Mesenchymal stem cell (in vitro differentiated cells and primary cell): ENCODE measurements around the gene GRIK2.

Source experiments
- DNase-seq: peaks from one replicate; pipeline ENCODE4 v3.0.0-alpha.2; 2013
- H2AFZ ChIP-seq: one replicate; pipeline ENCODE4 v1.6.1; 2013; ENCODE audit warnings: low read depth, mild to moderate bottlenecking, control low read depth, inconsistent platforms, low read length, moderate library complexity
- H2AK5ac ChIP-seq: 2 replicates; pipeline ENCODE4 v1.6.1; 2013; ENCODE audit warnings: low read length, moderate library complexity, mild to moderate bottlenecking, inconsistent platforms; ENCODE audit not compliant: severe bottlenecking
- H2BK120ac ChIP-seq: one replicate; pipeline ENCODE4 v1.6.1; 2013; ENCODE audit warnings: low read depth, mild to moderate bottlenecking, inconsistent platforms, low read length, moderate library complexity
- H2BK12ac ChIP-seq, 2 experiments: one replicate each; pipeline ENCODE4 v1.6.1; 2013; ENCODE audit warnings: inconsistent platforms in 2 of 2, low read length in 2 of 2, mild to moderate bottlenecking in 2 of 2, moderate library complexity in 2 of 2, control low read depth in 1 of 2
- H2BK15ac ChIP-seq: one replicate; pipeline ENCODE4 v1.6.1; 2013; ENCODE audit warnings: mild to moderate bottlenecking, low read depth, inconsistent platforms; ENCODE audit not compliant: poor library complexity, severe bottlenecking
- H2BK5ac ChIP-seq: 2 replicates; pipeline ENCODE4 v1.6.1; 2013; ENCODE audit warnings: low read depth, mild to moderate bottlenecking, low read length, control low read depth, inconsistent platforms; ENCODE audit not compliant: poor library complexity, severe bottlenecking
- H3K14ac ChIP-seq, 2 experiments: one replicate each; pipeline ENCODE4 v1.6.1; 2013; ENCODE audit warnings: inconsistent platforms in 2 of 2, low read length in 2 of 2, control low read depth in 1 of 2, mild to moderate bottlenecking in 1 of 2, moderate library complexity in 1 of 2
- H3K18ac ChIP-seq, 2 experiments: one replicate each; pipeline ENCODE4 v1.6.1; 2013; ENCODE audit warnings: inconsistent platforms in 2 of 2, low read length in 2 of 2, control low read depth in 1 of 2, low read depth in 1 of 2, mild to moderate bottlenecking in 1 of 2
- H3K23ac ChIP-seq, 2 experiments: one replicate each; pipeline ENCODE4 v1.6.1; 2013; ENCODE audit warnings: inconsistent platforms in 2 of 2, low read length in 2 of 2, mild to moderate bottlenecking in 2 of 2, moderate library complexity in 2 of 2, control low read depth in 1 of 2
- H3K27ac ChIP-seq: 2 replicates; pipeline ENCODE4 v1.5.1; 2013; ENCODE audit warnings: mild to moderate bottlenecking, moderate library complexity, low read length, control low read depth, inconsistent platforms; ENCODE audit not compliant: poor library complexity, severe bottlenecking
- H3K27me3 ChIP-seq, 2 experiments: 2 replicates each; pipeline versions ENCODE4 v1.6.1 to v1.7.0; 2013; ENCODE audit warnings: low read length in 2 of 2, mild to moderate bottlenecking in 2 of 2, moderate library complexity in 2 of 2, control low read depth in 1 of 2, inconsistent platforms in 1 of 2; ENCODE audit not compliant: control insufficient read depth in 1 of 2, insufficient read depth in 1 of 2
- H3K36me3 ChIP-seq, 2 experiments: 2 replicates each; pipeline versions ENCODE4 v1.6.1 to v1.7.0; 2013; ENCODE audit warnings: low read length in 2 of 2, control low read depth in 1 of 2, inconsistent platforms in 1 of 2, low read depth in 1 of 2, mild to moderate bottlenecking in 1 of 2; ENCODE audit not compliant: insufficient read depth in 2 of 2, control insufficient read depth in 1 of 2
- H3K4ac ChIP-seq, 2 experiments: one replicate each; pipeline ENCODE4 v1.6.1; 2013; ENCODE audit warnings: inconsistent platforms in 2 of 2, low read length in 2 of 2, mild to moderate bottlenecking in 2 of 2, moderate library complexity in 2 of 2, control low read depth in 1 of 2, low read depth in 1 of 2
- H3K4me1 ChIP-seq: 2 replicates; pipeline ENCODE4 v1.6.1; 2013; ENCODE audit warnings: low read depth, low read length, control low read depth; ENCODE audit not compliant: control insufficient read depth, insufficient read depth
- H3K4me2 ChIP-seq: 2 replicates; pipeline ENCODE4 v1.6.1; 2013; ENCODE audit warnings: low read length, mild to moderate bottlenecking, inconsistent platforms; ENCODE audit not compliant: poor library complexity, severe bottlenecking
- H3K4me3 ChIP-seq, 2 experiments: 2 replicates each; pipeline versions ENCODE4 v1.5.1 to v1.7.0; 2013; ENCODE audit warnings: low read length in 2 of 2, mild to moderate bottlenecking in 2 of 2, control low read depth in 1 of 2, low read depth in 1 of 2; ENCODE audit not compliant: insufficient read depth in 1 of 2
- H3K79me1 ChIP-seq: replicated peaks from 2 replicates; pipeline ENCODE4 v1.6.1; 2013; ENCODE audit warnings: mild to moderate bottlenecking, control low read depth, low read length, inconsistent platforms; ENCODE audit not compliant: poor library complexity, severe bottlenecking
- H3K9ac ChIP-seq: 2 replicates; pipeline ENCODE4 v1.7.0; 2013; ENCODE audit warnings: mild to moderate bottlenecking, low read length, moderate library complexity
- H3K9me3 ChIP-seq: 2 replicates; pipeline ENCODE4 v1.7.0; 2013; ENCODE audit warnings: mild to moderate bottlenecking, low read length; ENCODE audit not compliant: control insufficient read depth
- H4K8ac ChIP-seq: one replicate; pipeline ENCODE4 v1.6.1; 2013; ENCODE audit warnings: inconsistent platforms, mild to moderate bottlenecking, low read length, moderate library complexity
- H4K91ac ChIP-seq: one replicate; pipeline ENCODE4 v1.6.1; 2013; ENCODE audit warnings: mild to moderate bottlenecking, low read length, inconsistent platforms
- WGBS: methylation state at CpG from one replicate; pipeline ENCODE4 v1.1.7; 2013; ENCODE audit warnings: mixed read lengths; 5-methylcytosine and 5-hydroxymethylcytosine counted together

The GRIK2 gene

DNA sequence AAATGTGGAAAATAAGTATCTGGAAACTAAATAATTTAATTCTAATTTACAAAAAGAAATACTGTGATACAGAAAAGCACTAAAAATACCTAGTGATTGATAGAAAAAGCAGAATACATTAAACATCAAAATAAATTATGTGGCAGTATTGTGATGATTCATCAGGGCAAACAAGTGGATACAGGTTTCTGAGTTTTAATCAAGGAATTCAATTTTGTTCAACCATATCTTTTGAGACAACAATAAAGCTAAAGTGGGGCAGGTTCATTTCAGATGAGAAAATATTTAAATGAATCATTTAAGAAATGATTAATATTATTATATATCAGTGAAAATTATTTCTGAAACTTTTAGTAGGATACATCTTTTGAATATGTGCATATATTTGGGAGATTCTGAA lies 49.8 kb downstream of the GRIK2 start:
- H4K8ac ChIP-seq, result no peak overlapping the region
- DNase-seq, result no peak
- no peaks in the 10 kb centered on the region for H3K27me3 ChIP-seq
- H3K4me2 ChIP-seq, result no peak overlapping the region
- no peak overlapping the region for H2BK120ac ChIP-seq
- peaks cover 5% of the 10 kb centered on the region for H3K9me3 ChIP-seq
- H3K4me1 ChIP-seq, result no peaks in the 10 kb centered on the region
- no peak overlapping the region for H3K23ac ChIP-seq
- H3K4me3 ChIP-seq, result no peak overlapping the region
- H3K18ac ChIP-seq, result no peak overlapping the region
- H3K4ac ChIP-seq, result no peak overlapping the region
- no peaks in the 10 kb centered on the region for H3K36me3 ChIP-seq
- no peaks in the 10 kb centered on the region for H3K79me1 ChIP-seq
- no peak overlapping the region for H4K91ac ChIP-seq
- H3K14ac ChIP-seq, result no peak overlapping the region
- H3K27ac ChIP-seq, result no peak overlapping the region
- H2BK15ac ChIP-seq, result no peak overlapping the region
- no peak overlapping the region for H2BK5ac ChIP-seq
- no peak overlapping the region for H2AK5ac ChIP-seq
- no peak overlapping the region for H3K9ac ChIP-seq
- H2BK12ac ChIP-seq, result no peak overlapping the region
- H2AFZ ChIP-seq, result no peak overlapping the region

DNA sequence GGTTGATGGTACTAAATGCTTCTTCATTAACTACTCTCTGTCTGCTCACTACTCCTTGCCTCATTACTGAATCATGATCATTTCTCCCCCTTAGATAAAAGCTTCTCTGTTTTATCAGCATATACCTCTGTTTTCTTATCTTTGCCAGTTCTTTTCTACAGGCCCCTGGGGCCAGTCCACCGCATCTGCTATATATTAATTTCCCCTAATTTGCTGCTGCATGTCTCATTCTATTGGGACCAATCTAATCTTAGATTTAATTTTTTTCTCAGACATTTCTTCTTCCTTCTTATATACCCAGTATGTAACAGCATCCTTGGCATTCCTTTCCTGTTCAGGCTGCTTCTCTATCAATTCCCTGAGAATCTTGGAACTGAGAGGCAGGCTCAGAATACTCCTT lies 51.2 kb downstream of the GRIK2 start:
- Histone ChIP-seq H3K27me3 (no peaks in the 10 kb centered on the region), H2BK5ac (no peak overlapping the region), H3K4me1 (no peaks in the 10 kb centered on the region), H3K23ac (no peak overlapping the region), H3K4ac (no peak overlapping the region), H3K9ac (no peak overlapping the region), H2BK120ac (no peak overlapping the region), H4K91ac (no peak overlapping the region), H4K8ac (no peak overlapping the region), H3K14ac (no peak overlapping the region), H3K27ac (no peak overlapping the region), H3K79me1 (no peaks in the 10 kb centered on the region), H2AFZ (no peak overlapping the region), H2AK5ac (no peak overlapping the region), H2BK15ac (no peak overlapping the region), H3K18ac (no peak overlapping the region), H3K4me2 (no peak overlapping the region), H2BK12ac (no peak overlapping the region), H3K9me3 (no peaks in the 10 kb centered on the region), H3K4me3 (no peak overlapping the region), H3K36me3 (no peaks in the 10 kb centered on the region)
- 87% methylated on average over 1 of the region's 1 CpG for WGBS
- no peak for DNase-seq

DNA sequence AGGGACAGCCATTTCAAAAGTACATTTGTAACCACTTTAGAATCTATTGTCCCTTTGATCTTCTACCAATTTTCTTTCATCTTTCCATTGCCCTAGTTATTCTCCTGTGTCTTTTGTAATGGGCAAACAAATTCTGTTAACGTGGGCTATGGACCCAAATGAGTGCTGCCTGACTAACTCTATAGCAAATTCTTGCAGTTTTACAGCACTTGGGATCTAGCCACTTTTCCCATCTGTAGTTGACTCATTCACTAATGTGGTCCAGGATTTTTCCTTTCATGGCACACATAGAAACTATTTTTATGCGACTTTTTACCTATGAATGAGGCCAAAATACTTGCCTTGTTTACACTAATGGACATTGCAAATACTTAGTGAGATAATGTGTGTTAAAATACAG lies 52.0 kb downstream of the GRIK2 start:
- Histone ChIP-seq H3K27ac (no peak overlapping the region), H3K23ac (no peak overlapping the region), H2BK12ac (no peak overlapping the region), H2AFZ (no peak overlapping the region), H3K9me3 (no peaks in the 10 kb centered on the region), H3K36me3 (no peaks in the 10 kb centered on the region), H3K79me1 (no peaks in the 10 kb centered on the region), H4K8ac (no peak overlapping the region), H2BK5ac (no peak overlapping the region), H2BK120ac (no peak overlapping the region), H2BK15ac (no peak overlapping the region), H3K4me3 (no peak overlapping the region), H4K91ac (no peak overlapping the region), H3K4me2 (no peak overlapping the region), H3K14ac (no peak overlapping the region), H2AK5ac (no peak overlapping the region), H3K9ac (no peak overlapping the region), H3K4me1 (no peaks in the 10 kb centered on the region), H3K27me3 (no peaks in the 10 kb centered on the region), H3K18ac (no peak overlapping the region), H3K4ac (no peak overlapping the region)
- WGBS, result 56% methylated on average over 1 of the region's 2 CpGs
- no peak for DNase-seq

DNA sequence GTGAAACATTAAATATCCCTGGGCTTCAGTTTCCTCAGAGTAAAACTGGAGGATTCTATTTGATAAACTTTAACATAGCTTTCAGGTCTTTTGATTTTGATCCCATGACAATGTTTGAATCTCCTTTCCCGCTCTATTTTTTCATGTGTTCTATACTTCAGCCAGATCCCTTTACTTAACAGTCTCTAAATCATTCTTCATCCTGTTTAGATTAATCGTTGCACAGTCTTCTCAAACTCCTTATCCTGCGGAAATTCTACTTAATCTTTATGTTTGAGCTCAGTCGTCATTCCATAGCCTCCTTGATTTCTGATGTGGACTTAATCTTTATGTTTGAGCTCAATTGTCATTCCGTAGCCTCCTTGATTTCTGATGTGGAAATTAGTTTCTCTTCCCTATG lies 57.4 kb downstream of the GRIK2 start:
- no peaks in the 10 kb centered on the region for H3K36me3 ChIP-seq
- H2AFZ ChIP-seq, result no peak overlapping the region
- no peak overlapping the region for H3K14ac ChIP-seq
- no peak overlapping the region for H4K91ac ChIP-seq
- no peaks in the 10 kb centered on the region for H3K9me3 ChIP-seq
- no peak overlapping the region for H2AK5ac ChIP-seq
- no peak overlapping the region for H2BK15ac ChIP-seq
- no peak overlapping the region for H3K4me3 ChIP-seq
- H3K4me2 ChIP-seq, result no peak overlapping the region
- no peak overlapping the region for H3K23ac ChIP-seq
- no peaks in the 10 kb centered on the region for H3K79me1 ChIP-seq
- no peak overlapping the region for H2BK12ac ChIP-seq
- H2BK120ac ChIP-seq, result no peak overlapping the region
- no peak overlapping the region for H2BK5ac ChIP-seq
- no peak for DNase-seq
- H4K8ac ChIP-seq, result no peak overlapping the region
- H3K4ac ChIP-seq, result no peak overlapping the region
- H3K4me1 ChIP-seq, result no peaks in the 10 kb centered on the region
- no peak overlapping the region for H3K18ac ChIP-seq
- 87% methylated on average over 4 of the region's 5 CpGs for WGBS
- H3K27ac ChIP-seq, result no peak overlapping the region
- H3K9ac ChIP-seq, result no peak overlapping the region
- no peaks in the 10 kb centered on the region for H3K27me3 ChIP-seq
